ENCODE results near the gene EVA1B. TPM values are rescaled to one million over a fixed set of nuclear protein-coding genes. Genes with fewer than 3 reads are reported as not detected.
A peak's percentile ranks its signal among the peaks of the same experiment; 100 is the strongest.

The EVA1B gene
- total RNA-seq, 1 experiment from 2014 or later: 32.0 TPM

- no peak for TF ChIP-seq TEAD1 (CRISPR knock-in tag; IDR thresholded peaks at IDR 0.05)
- TF ChIP-seq ARID4B (CRISPR knock-in tag; IDR thresholded peaks at IDR 0.05; ENCODE audit: borderline replicate concordance): no peak
- TF ChIP-seq ZNF138 (CRISPR knock-in tag; conservative IDR thresholded peaks at IDR 0.05): no peak
- no peak for TF ChIP-seq ATF1 (CRISPR knock-in tag; IDR thresholded peaks at IDR 0.05)
- TF ChIP-seq RORB (CRISPR knock-in tag; IDR thresholded peaks at IDR 0.05): no peak
- 0 out of 2 replicates have a peak, but pooled peaks have one; percentile 15 for TF ChIP-seq KAT7 (CRISPR knock-in tag; IDR thresholded peaks at IDR 0.05; ENCODE audit: borderline replicate concordance)
- no peak for TF ChIP-seq IRF1 (CRISPR knock-in tag; IDR thresholded peaks at IDR 0.05)
- TF ChIP-seq CREM (CRISPR knock-in tag; IDR thresholded peaks at IDR 0.05): no peak
- TF ChIP-seq CREB1 (CRISPR knock-in tag; IDR thresholded peaks at IDR 0.05): no peak; the same call in 1 of the 2 replicates
- TF ChIP-seq NR1H2 (CRISPR knock-in tag; IDR thresholded peaks at IDR 0.05): no peak
- peak; percentile 40; the same call in 1 of the 2 replicates for TF ChIP-seq FOXP4 (CRISPR knock-in tag; IDR thresholded peaks at IDR 0.05)
- TF ChIP-seq ETV6 (CRISPR knock-in tag; IDR thresholded peaks at IDR 0.05): 0 out of 2 replicates have a peak, but pooled peaks have one; percentile 2
- 0 out of 2 replicates have a peak, but pooled peaks have one; percentile 17 for TF ChIP-seq EMX1 (CRISPR knock-in tag; IDR thresholded peaks at IDR 0.05)
- TF ChIP-seq NFE2L1 (CRISPR knock-in tag; IDR thresholded peaks at IDR 0.05): no peak
- no peak for TF ChIP-seq ATF6 (CRISPR knock-in tag; IDR thresholded peaks at IDR 0.05)
- TF ChIP-seq ATF2 (CRISPR knock-in tag; IDR thresholded peaks at IDR 0.05; ENCODE audit: borderline replicate concordance, low read depth): no peak
- peak; percentile 94 for TF ChIP-seq ZNF423 (CRISPR knock-in tag; IDR thresholded peaks at IDR 0.05)
- no peak for TF ChIP-seq E2F1 (CRISPR knock-in tag; IDR thresholded peaks at IDR 0.05)
- no peak for TF ChIP-seq PRRX2 (CRISPR knock-in tag; IDR thresholded peaks at IDR 0.05)
- no peak for TF ChIP-seq MXD4 (CRISPR knock-in tag; IDR thresholded peaks at IDR 0.05; ENCODE audit: borderline replicate concordance)
- peak; percentile 41; the same call in 1 of the 2 replicates for TF ChIP-seq SP1 (CRISPR knock-in tag; conservative IDR thresholded peaks at IDR 0.05)
- TF ChIP-seq ZMAT4 (CRISPR knock-in tag; IDR thresholded peaks at IDR 0.05): 0 out of 2 replicates have a peak, but pooled peaks have one; percentile 9
- TF ChIP-seq CDX4 (CRISPR knock-in tag; IDR thresholded peaks at IDR 0.05; ENCODE audit: borderline replicate concordance): no peak
- TF ChIP-seq ZNF232 (CRISPR knock-in tag; IDR thresholded peaks at IDR 0.05): no peak
- no peak for TF ChIP-seq JUN (CRISPR knock-in tag; IDR thresholded peaks at IDR 0.05)
- no peak for TF ChIP-seq ATF3 (CRISPR knock-in tag; conservative IDR thresholded peaks at IDR 0.05)
These were observed 434 bp downstream of the EVA1B start (continued) for GRCh38 chr1:36322786-36323635.

All from WTC11 (cell line).